WERI-Rb-1 (cell line): Measurements from ENCODE around the gene SNAP91.

ENCODE experiments used
- DNase-seq: peaks from one replicate; pipeline ENCODE4 v3.0.0-alpha.2; 2020
- H3K27ac ChIP-seq: fragments of 250-450 bp; sonication (Bioruptor Pico); 2 replicates; pipeline ENCODE4 v1.5.1; 2020; ENCODE audit warnings: mild to moderate bottlenecking, moderate library complexity
- H3K27me3 ChIP-seq: fragments of 250-450 bp; sonication (Bioruptor Pico); 2 replicates; pipeline ENCODE4 v1.5.1; 2021; ENCODE audit warnings: mild to moderate bottlenecking, low read depth, moderate library complexity; ENCODE audit not compliant: insufficient read depth, severe bottlenecking
- H3K36me3 ChIP-seq: fragments of 250-450 bp; sonication (Bioruptor Pico); 2 replicates; pipeline ENCODE4 v1.5.1; 2020; ENCODE audit warnings: mild to moderate bottlenecking, moderate library complexity
- H3K4me3 ChIP-seq: 2 replicates; pipeline ENCODE4 v1.5.1; 2011; ENCODE audit warnings: low read depth, mild to moderate bottlenecking, control low read depth, low read length
- H3K9me3 ChIP-seq: fragments of 250-450 bp; sonication (Bioruptor Pico); 2 replicates; pipeline ENCODE4 v1.5.1; 2021; ENCODE audit warnings: mild to moderate bottlenecking, moderate library complexity; ENCODE audit not compliant: severe bottlenecking
- CTCF ChIP-seq: IDR thresholded peaks from 2 replicates; pipeline ENCODE4 v1.5.1; 2011; ENCODE audit warnings: low read depth, mild to moderate bottlenecking, control low read depth, inconsistent platforms, low read length

Gene SNAP91

GRCh38 chr6:83708546-83708969 is 343 bp downstream of the SNAP91 start:
- TF ChIP-seq CTCF, result no peak
- Histone ChIP-seq H3K9me3 (no peaks in the 10 kb centered on the region), H3K27ac (peak overlapping the region; percentile 62), H3K27me3 (no peaks in the 10 kb centered on the region), H3K4me3 (peak overlapping the region; percentile 55), H3K36me3 (no peaks in the 10 kb centered on the region)
- DNase-seq, result peak; percentile 73

- Histone ChIP-seq H3K9me3 (no peaks in the 10 kb centered on the region), H3K4me3 (peak overlapping the region; percentile 55), H3K27ac (peak overlapping the region; percentile 62), H3K27me3 (no peaks in the 10 kb centered on the region), H3K36me3 (no peaks in the 10 kb centered on the region)
- peak; percentile 67 for DNase-seq
- TF ChIP-seq CTCF, result peak; percentile 31; the same call in 1 of the 2 replicates
Observed at GRCh38 chr6:83707829-83708545, 914 bp downstream of the SNAP91 start.

GRCh38 chr6:83702749-83703148 is 6.2 kb downstream of the SNAP91 start:
- no peak overlapping the region for H3K4me3 ChIP-seq
- H3K27ac ChIP-seq, result no peak overlapping the region
- no peak for TF ChIP-seq CTCF
- no peak for DNase-seq
- no peaks in the 10 kb centered on the region for H3K27me3 ChIP-seq
- H3K36me3 ChIP-seq, result no peaks in the 10 kb centered on the region
- H3K9me3 ChIP-seq, result no peaks in the 10 kb centered on the region

- Histone ChIP-seq H3K27me3 (no peaks in the 10 kb centered on the region), H3K36me3 (no peaks in the 10 kb centered on the region), H3K27ac (no peak overlapping the region), H3K4me3 (no peak overlapping the region), H3K9me3 (no peaks in the 10 kb centered on the region)
- no peak for TF ChIP-seq CTCF
- DNase-seq, result no peak
Observed at GRCh38 chr6:83702077-83702476, 6.8 kb downstream of the SNAP91 start.

GRCh38 chr6:83696674-83697073 is 12.2 kb downstream of the SNAP91 start:
- Histone ChIP-seq H3K27me3 (no peaks in the 10 kb centered on the region), H3K4me3 (no peak overlapping the region), H3K36me3 (no peaks in the 10 kb centered on the region), H3K9me3 (no peaks in the 10 kb centered on the region), H3K27ac (no peak overlapping the region)
- no peak for DNase-seq
- no peak for TF ChIP-seq CTCF

- no peak for DNase-seq
- Histone ChIP-seq H3K4me3 (no peak overlapping the region), H3K9me3 (no peaks in the 10 kb centered on the region), H3K36me3 (no peaks in the 10 kb centered on the region), H3K27me3 (no peaks in the 10 kb centered on the region), H3K27ac (no peak overlapping the region)
- no peak for TF ChIP-seq CTCF
Observed at GRCh38 chr6:83685481-83685880, 23.4 kb downstream of the SNAP91 start.
